ENCODE data around the gene FAM210B. TPM values are rescaled to one million over a fixed set of nuclear protein-coding genes. Genes with fewer than 3 reads are reported as not detected.

FAM210B gene
- total and polyA plus RNA-seq, 2 of the 13 experiments (the other 11 are each of a cell fraction or from before 2014, with no cell fraction given), result 75.9 to 107 TPM

DNA sequence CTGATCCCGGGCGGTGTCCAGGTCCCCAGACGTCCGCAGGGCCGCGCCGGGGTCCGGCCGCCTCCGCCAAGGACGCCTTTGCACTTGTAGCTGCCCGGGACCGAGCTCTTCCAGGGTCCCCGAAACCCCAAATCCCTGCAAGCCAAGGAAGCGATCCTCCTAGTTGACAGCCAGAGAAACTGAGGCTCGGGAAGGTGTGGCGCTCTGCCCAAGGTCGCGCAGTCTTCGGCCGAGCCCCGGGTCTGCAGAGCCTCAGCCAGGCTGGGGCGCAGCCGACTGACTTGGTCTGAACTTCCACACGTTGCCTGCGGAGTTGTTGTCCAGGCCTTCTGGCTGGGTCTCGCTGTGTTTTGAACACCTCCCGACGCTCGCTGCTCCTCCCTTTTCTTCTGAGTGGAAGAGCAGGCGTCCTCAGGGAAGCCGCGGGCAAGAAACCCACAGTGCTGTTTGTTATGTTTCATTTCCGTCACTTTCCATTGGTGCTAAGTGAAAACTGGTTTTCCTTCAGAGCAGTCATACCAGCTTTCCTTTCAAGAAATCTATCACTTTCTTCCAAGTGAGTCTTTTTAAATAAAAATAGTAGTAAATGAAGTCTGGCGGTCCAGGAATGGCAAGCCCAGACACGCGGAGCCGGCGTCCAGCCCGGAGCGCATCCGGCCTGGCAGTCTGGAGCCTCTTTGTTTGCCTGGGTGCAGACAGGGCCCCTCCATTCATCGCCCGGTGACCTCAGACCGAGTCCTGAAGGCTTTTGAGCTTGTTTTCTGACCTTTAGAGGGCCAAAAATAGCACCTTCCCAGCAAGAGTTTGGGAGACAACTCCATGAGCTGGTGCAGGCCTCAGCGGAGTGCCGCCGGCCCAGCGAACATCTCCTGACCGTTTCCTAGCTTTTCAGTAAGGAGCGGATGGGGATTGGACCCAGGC, 698 bp downstream of the FAM210B start (continued):
- 0 out of 2 replicates have a peak, but pooled peaks have one; percentile 16 for TF ChIP-seq MAZ (IDR thresholded peaks at IDR 0.05; ENCODE audit: borderline replicate concordance, low read depth, low read length)
- TF ChIP-seq MAZ (CRISPR knock-in tag; IDR thresholded peaks at IDR 0.05; ENCODE audit: low read depth), result peak; percentile 26; the same call in 1 of the 2 replicates
- no peak for TF ChIP-seq ZNF292 (CRISPR knock-in tag; IDR thresholded peaks at IDR 0.05; ENCODE audit: borderline replicate concordance, low read depth)
- TF ChIP-seq, protein P1, sequence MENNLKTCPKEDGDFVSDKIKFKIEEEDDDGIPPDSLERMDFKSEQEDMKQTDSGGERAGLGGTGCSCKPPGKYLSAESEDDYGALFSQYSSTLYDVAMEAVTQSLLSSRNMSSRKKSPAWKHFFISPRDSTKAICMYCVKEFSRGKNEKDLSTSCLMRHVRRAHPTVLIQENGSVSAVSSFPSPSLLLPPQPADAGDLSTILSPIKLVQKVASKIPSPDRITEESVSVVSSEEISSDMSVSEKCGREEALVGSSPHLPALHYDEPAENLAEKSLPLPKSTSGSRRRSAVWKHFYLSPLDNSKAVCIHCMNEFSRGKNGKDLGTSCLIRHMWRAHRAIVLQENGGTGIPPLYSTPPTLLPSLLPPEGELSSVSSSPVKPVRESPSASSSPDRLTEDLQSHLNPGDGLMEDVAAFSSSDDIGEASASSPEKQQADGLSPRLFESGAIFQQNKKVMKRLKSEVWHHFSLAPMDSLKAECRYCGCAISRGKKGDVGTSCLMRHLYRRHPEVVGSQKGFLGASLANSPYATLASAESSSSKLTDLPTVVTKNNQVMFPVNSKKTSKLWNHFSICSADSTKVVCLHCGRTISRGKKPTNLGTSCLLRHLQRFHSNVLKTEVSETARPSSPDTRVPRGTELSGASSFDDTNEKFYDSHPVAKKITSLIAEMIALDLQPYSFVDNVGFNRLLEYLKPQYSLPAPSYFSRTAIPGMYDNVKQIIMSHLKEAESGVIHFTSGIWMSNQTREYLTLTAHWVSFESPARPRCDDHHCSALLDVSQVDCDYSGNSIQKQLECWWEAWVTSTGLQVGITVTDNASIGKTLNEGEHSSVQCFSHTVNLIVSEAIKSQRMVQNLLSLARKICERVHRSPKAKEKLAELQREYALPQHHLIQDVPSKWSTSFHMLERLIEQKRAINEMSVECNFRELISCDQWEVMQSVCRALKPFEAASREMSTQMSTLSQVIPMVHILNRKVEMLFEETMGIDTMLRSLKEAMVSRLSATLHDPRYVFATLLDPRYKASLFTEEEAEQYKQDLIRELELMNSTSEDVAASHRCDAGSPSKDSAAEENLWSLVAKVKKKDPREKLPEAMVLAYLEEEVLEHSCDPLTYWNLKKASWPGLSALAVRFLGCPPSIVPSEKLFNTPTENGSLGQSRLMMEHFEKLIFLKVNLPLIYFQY (CRISPR knock-in tag; IDR thresholded peaks at IDR 0.05; ENCODE audit: borderline replicate concordance), result no peak
- TF ChIP-seq, protein P2, sequence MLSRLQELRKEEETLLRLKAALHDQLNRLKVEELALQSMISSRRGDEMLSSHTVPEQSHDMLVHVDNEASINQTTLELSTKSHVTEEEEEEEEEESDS (CRISPR knock-in tag; IDR thresholded peaks at IDR 0.05; ENCODE audit: borderline replicate concordance), result peak; percentile 65; the same call in 1 of the 2 replicates
- TF ChIP-seq ZC3H13 (CRISPR knock-in tag; IDR thresholded peaks at IDR 0.05), result peak; percentile 58; the same call in 1 of the 2 replicates
- TF ChIP-seq ZNF333 (CRISPR knock-in tag; IDR thresholded peaks at IDR 0.05; ENCODE audit: borderline replicate concordance), result 0 out of 2 replicates have a peak, but pooled peaks have one; percentile 17
- TF ChIP-seq, protein P3, sequence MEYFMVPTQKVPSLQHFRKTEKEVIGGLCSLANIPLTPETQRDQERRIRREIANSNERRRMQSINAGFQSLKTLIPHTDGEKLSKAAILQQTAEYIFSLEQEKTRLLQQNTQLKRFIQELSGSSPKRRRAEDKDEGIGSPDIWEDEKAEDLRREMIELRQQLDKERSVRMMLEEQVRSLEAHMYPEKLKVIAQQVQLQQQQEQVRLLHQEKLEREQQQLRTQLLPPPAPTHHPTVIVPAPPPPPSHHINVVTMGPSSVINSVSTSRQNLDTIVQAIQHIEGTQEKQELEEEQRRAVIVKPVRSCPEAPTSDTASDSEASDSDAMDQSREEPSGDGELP (IDR thresholded peaks at IDR 0.05; ENCODE audit: borderline replicate concordance, low read depth), result no peak
- TF ChIP-seq ZNF441 (CRISPR knock-in tag; IDR thresholded peaks at IDR 0.05; ENCODE audit: borderline replicate concordance), result peak; percentile 40
- 0 out of 2 replicates have a peak, but pooled peaks have one; percentile 39 for TF ChIP-seq ZNF317 (CRISPR knock-in tag; IDR thresholded peaks at IDR 0.05)
- TF ChIP-seq NAIF1 (CRISPR knock-in tag; IDR thresholded peaks at IDR 0.05; ENCODE audit: borderline replicate concordance), result peak; percentile 72; the same call in 1 of the 2 replicates
- TF ChIP-seq, protein P4, sequence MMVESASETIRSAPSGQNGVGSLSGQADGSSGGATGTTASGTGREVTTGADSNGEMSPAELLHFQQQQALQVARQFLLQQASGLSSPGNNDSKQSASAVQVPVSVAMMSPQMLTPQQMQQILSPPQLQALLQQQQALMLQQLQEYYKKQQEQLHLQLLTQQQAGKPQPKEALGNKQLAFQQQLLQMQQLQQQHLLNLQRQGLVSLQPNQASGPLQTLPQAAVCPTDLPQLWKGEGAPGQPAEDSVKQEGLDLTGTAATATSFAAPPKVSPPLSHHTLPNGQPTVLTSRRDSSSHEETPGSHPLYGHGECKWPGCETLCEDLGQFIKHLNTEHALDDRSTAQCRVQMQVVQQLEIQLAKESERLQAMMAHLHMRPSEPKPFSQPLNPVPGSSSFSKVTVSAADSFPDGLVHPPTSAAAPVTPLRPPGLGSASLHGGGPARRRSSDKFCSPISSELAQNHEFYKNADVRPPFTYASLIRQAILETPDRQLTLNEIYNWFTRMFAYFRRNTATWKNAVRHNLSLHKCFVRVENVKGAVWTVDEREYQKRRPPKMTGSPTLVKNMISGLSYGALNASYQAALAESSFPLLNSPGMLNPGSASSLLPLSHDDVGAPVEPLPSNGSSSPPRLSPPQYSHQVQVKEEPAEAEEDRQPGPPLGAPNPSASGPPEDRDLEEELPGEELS (CRISPR knock-in tag; IDR thresholded peaks at IDR 0.05), result 0 out of 2 replicates have a peak, but pooled peaks have one; percentile 31
- TF ChIP-seq, protein P5, sequence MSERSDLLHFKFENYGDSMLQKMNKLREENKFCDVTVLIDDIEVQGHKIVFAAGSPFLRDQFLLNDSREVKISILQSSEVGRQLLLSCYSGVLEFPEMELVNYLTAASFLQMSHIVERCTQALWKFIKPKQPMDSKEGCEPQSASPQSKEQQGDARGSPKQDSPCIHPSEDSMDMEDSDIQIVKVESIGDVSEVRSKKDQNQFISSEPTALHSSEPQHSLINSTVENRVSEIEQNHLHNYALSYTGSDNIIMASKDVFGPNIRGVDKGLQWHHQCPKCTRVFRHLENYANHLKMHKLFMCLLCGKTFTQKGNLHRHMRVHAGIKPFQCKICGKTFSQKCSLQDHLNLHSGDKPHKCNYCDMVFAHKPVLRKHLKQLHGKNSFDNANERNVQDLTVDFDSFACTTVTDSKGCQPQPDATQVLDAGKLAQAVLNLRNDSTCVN (CRISPR knock-in tag; IDR thresholded peaks at IDR 0.05; ENCODE audit: borderline replicate concordance), result no peak
- TF ChIP-seq, protein P6, sequence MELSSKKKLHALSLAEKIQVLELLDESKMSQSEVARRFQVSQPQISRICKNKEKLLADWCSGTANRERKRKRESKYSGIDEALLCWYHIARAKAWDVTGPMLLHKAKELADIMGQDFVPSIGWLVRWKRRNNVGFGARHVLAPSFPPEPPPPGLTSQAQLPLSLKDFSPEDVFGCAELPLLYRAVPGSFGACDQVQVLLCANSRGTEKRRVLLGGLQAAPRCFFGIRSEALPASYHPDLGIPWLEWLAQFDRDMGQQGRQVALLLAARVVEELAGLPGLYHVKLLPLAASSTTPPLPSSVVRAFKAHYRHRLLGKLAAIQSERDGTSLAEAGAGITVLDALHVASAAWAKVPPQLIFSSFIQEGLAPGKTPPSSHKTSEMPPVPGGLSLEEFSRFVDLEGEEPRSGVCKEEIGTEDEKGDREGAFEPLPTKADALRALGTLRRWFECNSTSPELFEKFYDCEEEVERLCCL (CRISPR knock-in tag; IDR thresholded peaks at IDR 0.05; ENCODE audit: borderline replicate concordance), result no peak
- TF ChIP-seq ZBTB21 (CRISPR knock-in tag; IDR thresholded peaks at IDR 0.05), result no peak
- TF ChIP-seq ZNF337 (CRISPR knock-in tag; IDR thresholded peaks at IDR 0.05; ENCODE audit: borderline replicate concordance, low read depth), result 0 out of 2 replicates have a peak, but pooled peaks have one; percentile 32
- peak; percentile 49; the same call in 1 of the 2 replicates for TF ChIP-seq ZNF510 (CRISPR knock-in tag; IDR thresholded peaks at IDR 0.05; ENCODE audit: low read depth)
